Activated naive CD4-positive, alpha-beta T cell treated with anti-CD3 and anti-CD28 coated beads for 36 hours (primary cell): ENCODE measurements around the gene CTDSPL. TPM values are rescaled to one million over a fixed set of nuclear protein-coding genes. Genes with fewer than 3 reads are reported as not detected.

Source experiments
- CTCF ChIA-PET: fragments of 350-600 bp; sonication (Branson Sonifier 250); formaldehyde crosslinking; loops from one replicate; lab custom pipeline; 2021; ENCODE audit warnings: antibody characterized with exemption; lab: Charles Lee
- DNase-seq: peaks from one replicate; pipeline ENCODE4 v3.0.0-alpha.2; 2020
- H3K27ac Mint-ChIP-seq: one replicate; pipeline ENCODE4 v1.8.0; 2021; ENCODE audit warnings: mild to moderate bottlenecking, mixed read lengths
- H3K27me3 Mint-ChIP-seq: one replicate; pipeline ENCODE4 v1.8.0; 2021; ENCODE audit warnings: low read depth, mixed read lengths
- H3K36me3 Mint-ChIP-seq: one replicate; pipeline ENCODE4 v1.8.0; 2021; ENCODE audit warnings: low read depth, mixed read lengths
- H3K4me1 Mint-ChIP-seq: one replicate; pipeline ENCODE4 v1.8.0; 2021; ENCODE audit warnings: low read depth, mixed read lengths
- H3K4me3 Mint-ChIP-seq: one replicate; pipeline ENCODE4 v1.8.0; 2021; ENCODE audit warnings: mild to moderate bottlenecking, moderate library complexity, mixed read lengths
- H3K9me3 Mint-ChIP-seq: one replicate; pipeline ENCODE4 v1.8.0; 2021; ENCODE audit warnings: mixed read lengths
- intact Hi-C: fragments of 100-400 bp; cut with micrococcal nuclease; formaldehyde crosslinking; loops from one replicate; pipeline ENCODE4 v1.15.1; 2023
- total RNA-seq, 2 experiments: library from RNA; stranded (reverse); gene quantifications; one replicate each; pipeline ENCODE4 v1.2.3, GENCODE V29; 2021

CTDSPL gene
- total RNA-seq, 2 experiments from 2014 or later: 3.7 to 5.0 TPM

DNA sequence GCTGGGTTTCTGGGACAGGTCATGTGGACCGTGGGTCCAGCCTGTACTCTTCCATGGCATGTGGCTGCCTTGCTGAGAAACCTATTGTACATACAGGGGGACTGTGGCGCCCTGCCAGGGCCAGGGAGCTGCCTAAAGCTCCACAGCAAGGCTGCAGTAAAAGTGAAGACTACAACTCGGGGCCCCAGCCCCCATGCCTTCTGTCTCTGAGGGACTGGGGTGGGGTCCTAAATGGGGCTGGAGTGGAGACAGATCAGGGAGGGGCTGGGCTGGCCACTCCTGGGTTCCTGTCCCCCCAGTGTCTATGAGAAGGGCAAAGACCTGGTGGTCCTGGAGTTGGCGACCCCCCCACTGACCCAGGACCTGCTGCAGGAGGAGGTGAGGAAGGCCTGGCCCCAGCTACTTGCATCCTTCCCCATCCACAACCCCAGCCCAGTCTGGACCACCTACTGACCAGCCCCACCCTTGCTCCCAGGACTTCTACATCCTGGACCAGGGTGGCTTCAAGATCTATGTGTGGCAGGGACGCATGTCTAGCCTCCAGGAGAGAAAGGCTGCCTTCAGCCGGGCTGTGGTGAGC lies 136.2 kb downstream of the CTDSPL start:
- Mint-ChIP-seq H3K9me3 (no peaks in the 10 kb centered on the region), H3K4me3 (peak overlapping the region; percentile 80), H3K27me3 (no peaks in the 10 kb centered on the region), H3K4me1 (peaks cover 48% of the 10 kb centered on the region), H3K36me3 (peaks cover 31% of the 10 kb centered on the region), H3K27ac (peak overlapping the region; percentile 88)
- intact Hi-C loops: loop anchor here (1.0 kb wide), 2 partner anchors 24 to 41 kb away; partner anchors contain the start of gene DLEC1
- CTCF ChIA-PET: interaction anchor here (1.1 to 1.9 kb wide), 10 partner anchors 18 to 349 kb away, joined by 3 to 18 read pairs (median 4); partner anchors contain the start of genes DLEC1 and XYLB
- DNase-seq: no peak

DNA sequence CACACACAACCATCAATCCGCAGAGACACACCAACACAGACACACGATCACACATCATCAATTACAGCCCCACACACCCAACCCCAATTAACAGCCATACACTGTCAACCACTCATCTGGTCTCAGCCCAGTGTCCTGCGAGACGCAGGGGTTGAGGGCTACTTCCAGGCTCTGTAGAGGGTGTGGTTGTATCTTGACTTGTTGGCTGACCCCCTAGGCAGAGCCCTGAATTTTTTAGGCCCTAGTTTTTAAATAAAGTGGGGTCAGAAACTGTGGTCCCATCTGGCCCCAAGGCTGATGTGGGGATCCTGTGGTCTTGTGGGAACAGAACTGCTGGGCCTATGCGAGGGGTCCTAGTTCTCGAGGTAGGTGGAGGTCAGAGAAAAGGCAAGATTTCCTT lies 138.2 kb downstream of the CTDSPL start:
- Mint-ChIP-seq H3K4me1 (peaks cover 48% of the 10 kb centered on the region), H3K4me3 (no peak overlapping the region), H3K27me3 (no peaks in the 10 kb centered on the region), H3K36me3 (peaks cover 35% of the 10 kb centered on the region), H3K27ac (no peak overlapping the region), H3K9me3 (no peaks in the 10 kb centered on the region)
- intact Hi-C loops: no loop called here
- DNase-seq: no peak
- CTCF ChIA-PET: no interaction called here

GRCh38 chr3:38000242-38000916 lies 138.7 kb downstream of the CTDSPL start:
- H3K9me3 Mint-ChIP-seq: no peaks in the 10 kb centered on the region
- DNase-seq: no peak
- H3K27ac Mint-ChIP-seq: no peak overlapping the region
- intact Hi-C loops: no loop called here
- peaks cover 43% of the 10 kb centered on the region for H3K4me1 Mint-ChIP-seq
- peaks cover 32% of the 10 kb centered on the region for H3K36me3 Mint-ChIP-seq
- no peaks in the 10 kb centered on the region for H3K27me3 Mint-ChIP-seq
- no peak overlapping the region for H3K4me3 Mint-ChIP-seq
- CTCF ChIA-PET: interaction anchor here (1.2 to 4.0 kb wide), 2 partner anchors 26 to 480 kb away, joined by 3 to 35 read pairs; no protein-coding TSS in a partner anchor

DNA sequence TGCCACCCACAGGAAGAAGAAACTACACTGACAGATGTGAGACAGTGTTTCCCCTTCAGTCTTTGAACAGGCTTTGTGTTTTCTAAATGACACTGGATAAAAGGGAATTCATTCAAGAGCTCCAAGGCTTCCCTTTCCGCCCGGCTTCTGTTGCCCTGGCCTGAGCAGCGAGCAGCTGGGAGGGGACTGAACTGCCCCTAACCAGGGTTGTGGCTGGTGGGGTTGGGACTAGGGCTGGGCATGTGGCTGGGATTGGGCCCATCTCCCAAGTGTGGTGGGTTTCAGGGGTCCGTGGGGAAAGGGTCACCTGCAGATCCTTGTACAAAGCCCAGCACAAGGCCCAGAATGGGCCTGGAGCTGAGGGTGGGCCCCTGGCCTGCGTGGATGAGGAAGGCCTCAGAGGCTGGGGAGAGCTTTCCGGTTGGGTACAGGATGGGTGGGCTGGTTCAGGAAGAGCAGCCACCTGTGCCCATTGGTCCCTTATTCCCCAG lies 139.3 kb downstream of the CTDSPL start:
- H3K4me3 Mint-ChIP-seq: no peak overlapping the region
- H3K4me1 Mint-ChIP-seq: peaks cover 37% of the 10 kb centered on the region
- DNase-seq: no peak
- no peak overlapping the region for H3K27ac Mint-ChIP-seq
- no peaks in the 10 kb centered on the region for H3K9me3 Mint-ChIP-seq
- intact Hi-C loops: no loop called here
- CTCF ChIA-PET: interaction anchor here (1.2 to 4.0 kb wide), 2 partner anchors 27 to 480 kb away, joined by 3 to 35 read pairs; no protein-coding TSS in a partner anchor
- H3K27me3 Mint-ChIP-seq: no peaks in the 10 kb centered on the region
- H3K36me3 Mint-ChIP-seq: peaks cover 26% of the 10 kb centered on the region

DNA sequence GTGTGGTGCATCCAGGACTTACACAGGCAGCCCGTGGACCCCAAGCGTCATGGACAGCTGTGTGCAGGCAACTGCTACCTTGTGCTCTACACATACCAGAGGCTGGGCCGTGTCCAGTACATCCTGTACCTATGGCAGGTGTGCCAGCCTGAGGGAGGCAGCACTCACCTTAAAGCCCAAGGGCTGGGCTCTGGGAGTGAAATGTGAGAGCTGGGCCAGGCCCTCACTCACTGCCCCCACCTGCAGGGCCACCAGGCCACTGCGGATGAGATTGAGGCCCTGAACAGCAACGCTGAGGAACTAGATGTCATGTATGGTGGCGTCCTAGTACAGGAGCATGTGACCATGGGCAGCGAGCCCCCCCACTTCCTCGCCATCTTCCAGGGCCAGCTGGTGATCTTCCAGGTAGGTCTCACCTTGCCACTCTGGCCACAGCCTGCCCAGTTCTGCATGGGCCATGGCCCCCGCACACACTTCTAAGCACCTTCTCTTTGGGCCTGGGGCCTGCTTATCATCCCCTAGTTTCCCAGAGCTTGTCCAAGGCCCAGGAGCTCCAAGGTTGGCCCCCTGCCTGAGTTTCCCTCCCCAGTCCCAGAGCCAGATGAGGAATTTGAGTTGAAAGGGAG lies 139.9 kb downstream of the CTDSPL start:
- no peaks in the 10 kb centered on the region for H3K9me3 Mint-ChIP-seq
- no peak for DNase-seq
- H3K4me1 Mint-ChIP-seq: peaks cover 31% of the 10 kb centered on the region
- H3K27me3 Mint-ChIP-seq: no peaks in the 10 kb centered on the region
- H3K4me3 Mint-ChIP-seq: no peak overlapping the region
- H3K27ac Mint-ChIP-seq: no peak overlapping the region
- intact Hi-C loops: no loop called here
- CTCF ChIA-PET: interaction anchor here (0.6 to 4.0 kb wide), 3 partner anchors 27 to 479 kb away, joined by 3 to 35 read pairs (median 4); no protein-coding TSS in a partner anchor
- H3K36me3 Mint-ChIP-seq: peaks cover 22% of the 10 kb centered on the region

DNA sequence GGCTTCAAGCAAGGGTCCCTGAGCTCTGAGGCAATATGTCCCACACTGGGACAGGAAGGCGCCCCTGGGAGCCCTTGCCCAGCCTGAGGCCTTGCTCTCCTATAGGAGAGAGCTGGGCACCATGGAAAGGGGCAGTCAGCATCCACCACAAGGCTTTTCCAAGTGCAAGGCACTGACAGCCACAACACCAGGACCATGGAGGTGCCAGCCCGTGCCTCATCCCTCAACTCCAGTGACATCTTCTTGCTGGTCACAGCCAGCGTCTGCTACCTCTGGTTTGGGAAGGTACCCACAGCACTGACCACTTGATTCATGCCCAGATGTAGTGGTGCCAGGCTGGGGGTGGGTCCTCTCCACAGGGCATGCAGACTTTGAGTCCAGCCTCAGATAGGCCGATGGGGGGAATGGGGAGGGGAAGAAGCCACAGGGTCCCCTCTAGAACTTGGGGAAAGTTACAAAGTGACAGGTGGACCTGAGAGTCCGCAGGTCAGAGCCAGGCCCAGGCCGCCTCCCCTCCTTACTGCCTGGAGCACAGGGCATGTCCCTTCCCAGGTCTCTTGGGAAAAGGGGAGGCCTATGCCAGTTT lies 140.7 kb downstream of the CTDSPL start:
- Mint-ChIP-seq H3K4me1 (peaks cover 23% of the 10 kb centered on the region), H3K27ac (no peak overlapping the region), H3K4me3 (no peak overlapping the region), H3K27me3 (no peaks in the 10 kb centered on the region), H3K9me3 (no peaks in the 10 kb centered on the region), H3K36me3 (peaks cover 18% of the 10 kb centered on the region)
- DNase-seq: no peak
- intact Hi-C loops: no loop called here
- CTCF ChIA-PET: interaction anchor here (0.6 to 4.0 kb wide), 2 partner anchors 28 to 153 kb away, joined by 4 to 35 read pairs; no protein-coding TSS in a partner anchor

- DNase-seq: no peak
- peak overlapping the region; percentile 70 for H3K27ac Mint-ChIP-seq
- intact Hi-C loops: loop anchor here (1.0 kb wide), 1 partner anchor 29 kb away; no protein-coding TSS in a partner anchor
- peaks cover 18% of the 10 kb centered on the region for H3K36me3 Mint-ChIP-seq
- peaks cover 20% of the 10 kb centered on the region for H3K4me1 Mint-ChIP-seq
- no peaks in the 10 kb centered on the region for H3K9me3 Mint-ChIP-seq
- CTCF ChIA-PET: interaction anchor here (1.0 to 4.0 kb wide), 6 partner anchors 9 to 149 kb away, joined by 3 to 35 read pairs (median 6); no protein-coding TSS in a partner anchor
- no peak overlapping the region for H3K4me3 Mint-ChIP-seq
- no peaks in the 10 kb centered on the region for H3K27me3 Mint-ChIP-seq
These were observed 141.3 kb downstream of the CTDSPL start for GRCh38 chr3:38002940-38003339.

DNA sequence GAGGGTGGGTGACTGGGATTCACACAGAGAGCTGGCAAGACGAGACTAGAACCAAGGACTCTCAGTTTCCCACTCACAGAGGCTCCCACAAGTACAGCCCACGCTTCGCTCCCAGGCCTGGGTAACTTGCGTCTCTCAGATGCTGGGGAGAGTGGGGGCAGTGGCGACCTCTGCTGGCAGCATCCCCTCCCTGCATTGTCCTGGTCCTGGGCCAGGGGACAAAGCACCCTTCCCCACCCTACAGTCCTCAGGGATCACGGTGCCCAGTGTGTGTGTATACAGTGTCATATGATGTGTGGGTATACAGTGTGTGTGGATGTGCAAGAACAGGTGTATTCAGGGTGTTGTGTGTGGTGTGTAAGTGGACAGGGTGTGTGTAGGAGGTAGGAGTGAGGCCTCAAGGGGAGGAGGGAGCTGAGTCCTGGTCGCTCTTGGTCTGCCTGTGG lies 141.7 kb downstream of the CTDSPL start:
- H3K27me3 Mint-ChIP-seq: no peaks in the 10 kb centered on the region
- H3K36me3 Mint-ChIP-seq: peaks cover 18% of the 10 kb centered on the region
- no peak overlapping the region for H3K4me3 Mint-ChIP-seq
- no peaks in the 10 kb centered on the region for H3K9me3 Mint-ChIP-seq
- peak; percentile 76 for DNase-seq
- CTCF ChIA-PET: interaction anchor here (0.8 to 4.0 kb wide), 7 partner anchors 9 to 150 kb away, joined by 3 to 35 read pairs (median 4); no protein-coding TSS in a partner anchor
- peak overlapping the region; percentile 70 for H3K27ac Mint-ChIP-seq
- H3K4me1 Mint-ChIP-seq: peaks cover 15% of the 10 kb centered on the region
- intact Hi-C loops: loop anchor here (1.0 kb wide), 1 partner anchor 29 kb away; no protein-coding TSS in a partner anchor

GRCh38 chr3:38003817-38004414 lies 142.2 kb downstream of the CTDSPL start:
- Mint-ChIP-seq H3K4me1 (peaks cover 14% of the 10 kb centered on the region), H3K27ac (no peak overlapping the region), H3K36me3 (peaks cover 18% of the 10 kb centered on the region), H3K27me3 (no peaks in the 10 kb centered on the region), H3K4me3 (no peak overlapping the region), H3K9me3 (no peaks in the 10 kb centered on the region)
- CTCF ChIA-PET: interaction anchor here (0.6 to 4.0 kb wide), 8 partner anchors 9 to 150 kb away, joined by 3 to 35 read pairs (median 4); no protein-coding TSS in a partner anchor
- intact Hi-C loops: loop anchor here (1.0 kb wide), 2 partner anchors 30 to 36 kb away; no protein-coding TSS in a partner anchor
- no peak for DNase-seq

DNA sequence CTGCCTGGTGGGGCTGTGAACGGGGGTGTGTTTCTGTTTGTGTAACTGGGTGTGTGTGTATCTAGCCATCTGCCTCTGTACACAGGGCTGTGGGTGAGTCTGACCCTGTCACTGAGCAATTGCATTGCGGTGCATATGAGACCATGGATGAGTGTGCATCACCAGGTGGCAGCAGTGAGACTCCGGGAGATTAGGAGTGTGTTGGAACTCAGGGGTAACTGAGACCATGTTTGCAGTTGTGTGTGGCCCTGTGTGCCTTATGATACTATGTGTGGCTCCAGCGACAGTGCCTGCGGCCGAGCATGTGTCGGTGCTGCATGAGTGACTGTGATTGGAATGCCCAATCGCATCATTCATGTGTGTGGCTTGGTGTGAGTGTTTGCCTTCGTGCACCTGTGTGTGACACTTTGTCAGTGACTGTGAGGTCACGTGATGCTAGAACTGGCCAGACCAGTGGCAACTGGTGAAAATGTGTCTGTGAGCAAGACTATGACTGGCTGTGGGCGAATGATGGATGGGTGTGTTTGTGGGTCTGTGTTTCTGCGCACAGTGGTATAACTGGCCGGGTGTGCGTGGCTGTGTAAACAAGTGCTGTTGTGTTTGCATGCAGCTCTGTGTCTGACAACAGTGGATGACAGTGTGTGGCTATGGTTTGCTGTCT lies 142.9 kb downstream of the CTDSPL start:
- intact Hi-C loops: loop anchor here (1.0 kb wide), 1 partner anchor 36 kb away; no protein-coding TSS in a partner anchor
- peaks cover 11% of the 10 kb centered on the region for H3K4me1 Mint-ChIP-seq
- CTCF ChIA-PET: interaction anchor here (0.6 to 4.0 kb wide), 9 partner anchors 8 to 478 kb away, joined by 3 to 35 read pairs (median 4); no protein-coding TSS in a partner anchor
- H3K27me3 Mint-ChIP-seq: no peaks in the 10 kb centered on the region
- H3K27ac Mint-ChIP-seq: peak overlapping the region; percentile 63
- peak; percentile 74 for DNase-seq
- H3K4me3 Mint-ChIP-seq: no peak overlapping the region
- H3K9me3 Mint-ChIP-seq: no peaks in the 10 kb centered on the region
- peaks cover 12% of the 10 kb centered on the region for H3K36me3 Mint-ChIP-seq
